ENCODE results near the gene BMI1.

Gene BMI1

DNA sequence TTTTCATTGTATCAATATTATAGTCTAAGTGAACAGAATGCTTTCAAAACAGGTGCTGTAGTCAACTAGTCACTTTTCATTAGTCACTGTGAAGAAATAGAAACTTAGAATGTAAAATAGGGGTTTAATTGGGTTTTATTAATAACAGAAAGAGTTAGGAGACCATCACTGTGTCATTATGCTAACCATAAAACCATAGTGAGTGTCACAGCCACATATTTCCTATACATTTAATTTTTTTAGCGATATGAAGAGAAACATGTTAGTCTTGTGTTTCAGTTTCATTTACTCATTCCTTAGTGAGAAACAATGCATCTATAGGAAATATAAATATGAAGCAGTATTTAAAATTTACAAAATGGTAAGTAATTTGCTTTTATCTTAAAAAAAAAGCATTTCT, 46.6 kb downstream of the BMI1 start:
- DNase-seq (ENCODE audit: low spot score) = no peak

DNA sequence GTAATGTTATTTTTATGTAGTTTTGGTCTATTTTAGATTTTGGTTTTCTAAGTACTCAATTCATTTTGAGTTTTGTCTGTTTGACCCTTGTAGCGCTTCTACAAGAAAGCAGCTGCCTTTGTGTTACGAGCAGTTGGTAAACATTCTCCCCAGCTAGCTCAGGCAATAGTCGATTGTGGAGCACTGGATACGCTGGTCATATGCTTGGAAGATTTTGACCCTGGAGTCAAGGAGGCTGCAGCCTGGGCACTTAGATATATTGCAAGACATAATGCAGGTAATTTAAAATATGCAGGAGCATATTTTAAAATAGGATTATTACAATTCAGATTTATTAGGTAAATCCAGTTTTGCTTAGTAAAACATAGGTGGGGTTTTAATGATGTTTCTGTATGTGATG, 47.5 kb downstream of the BMI1 start:
- DNase-seq (ENCODE audit: low spot score) = no peak

DNA sequence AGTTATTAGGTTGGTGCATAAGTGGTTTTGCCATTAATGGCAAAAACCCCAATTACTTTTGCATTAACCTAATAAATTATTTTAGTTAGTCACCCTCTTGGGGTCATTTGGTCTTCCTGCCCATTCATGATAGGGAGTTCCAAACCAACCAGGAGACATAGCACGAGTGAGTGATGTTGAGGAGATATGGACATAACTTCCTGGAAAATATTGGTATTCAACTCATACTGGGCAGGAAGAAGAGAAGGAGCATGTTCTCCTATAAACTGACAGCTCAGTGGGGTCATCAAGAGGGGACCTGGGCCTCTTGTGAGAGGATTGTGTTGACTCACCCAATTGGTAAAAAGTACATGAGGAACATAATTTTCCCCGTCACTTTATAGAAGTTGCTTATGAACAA, 48.1 kb downstream of the BMI1 start:
- no peak for DNase-seq (ENCODE audit: low spot score)

- peak; percentile 1 for DNase-seq (ENCODE audit: low spot score)
Observed at GRCh38 chr10:22369434-22370072, 48.7 kb downstream of the BMI1 start.

- no peak for DNase-seq (ENCODE audit: low spot score)
Observed at GRCh38 chr10:22370320-22370719, 49.4 kb downstream of the BMI1 start.

- DNase-seq (ENCODE audit: low spot score) = no peak
Observed at GRCh38 chr10:22372298-22372697, 51.4 kb downstream of the BMI1 start.

DNA sequence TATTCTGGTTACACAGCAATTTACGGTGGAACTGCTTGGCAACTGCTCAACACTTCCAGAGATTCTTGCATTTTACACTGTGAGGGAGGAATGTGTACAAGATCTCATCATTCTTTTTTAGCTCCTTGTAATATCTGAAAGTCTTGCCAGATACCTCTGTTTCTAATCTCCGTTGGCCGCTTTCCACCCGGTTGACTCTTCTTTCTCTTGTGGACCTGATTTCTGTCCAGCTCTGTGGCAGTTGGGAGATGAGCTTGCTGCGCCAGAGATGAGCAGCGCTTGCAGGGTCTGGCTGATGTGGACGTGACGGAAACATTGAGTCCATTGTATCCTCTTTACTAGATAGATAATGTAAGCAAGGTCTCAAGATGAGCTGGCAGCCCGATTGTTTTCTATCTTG, 52.0 kb downstream of the BMI1 start:
- DNase-seq (ENCODE audit: low spot score) = no peak

DNA sequence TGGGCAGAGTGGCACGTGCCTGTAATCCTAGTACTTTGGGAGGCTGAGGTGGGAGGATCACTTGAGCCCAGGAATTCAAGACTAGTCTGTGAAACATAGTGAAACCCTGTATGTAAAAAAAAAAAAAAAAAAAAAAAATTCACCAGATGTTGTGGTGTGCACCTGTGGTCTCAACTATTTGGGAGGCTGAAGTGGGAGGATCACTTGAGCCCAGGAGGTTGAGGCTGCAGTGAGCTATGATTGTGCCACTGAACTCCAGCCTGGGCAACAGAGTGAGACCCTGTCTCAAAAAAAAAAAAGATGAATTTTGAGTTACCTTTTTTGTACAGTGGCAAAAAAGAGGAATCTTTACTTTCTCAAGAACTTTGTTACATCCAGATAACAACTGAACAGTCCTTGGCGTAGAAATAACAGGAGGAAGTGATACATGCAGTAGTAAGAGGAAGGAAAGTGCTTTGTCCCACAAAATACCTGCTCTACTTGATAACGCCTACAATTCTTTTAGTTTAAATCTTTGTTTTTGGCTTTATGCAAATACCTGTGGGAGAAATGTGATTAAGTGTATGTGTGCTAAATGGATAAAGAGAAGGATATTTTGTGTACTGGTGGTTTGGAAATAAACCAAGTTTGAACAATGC, 53.7 kb downstream of the BMI1 start:
- DNase-seq (ENCODE audit: low spot score) = no peak

- DNase-seq (ENCODE audit: low spot score) = no peak
Observed at GRCh38 chr10:22379059-22379458, 58.2 kb downstream of the BMI1 start.

Data from CD4-positive, alpha-beta T cell treated with Interleukin-6 at 100 ng/mL for 8 hours (primary cell).